GM21723 (cell line): ENCODE data around the gene ADCY1.

Experiments
- ATAC-seq: cut with Tn5 transposase; IDR thresholded peaks from one replicate; pipeline ENCODE4 v1.9.1; 2021; ENCODE audit warnings: mild to moderate bottlenecking, moderate library complexity; ENCODE audit not compliant: unreplicated experiment

Gene ADCY1

DNA sequence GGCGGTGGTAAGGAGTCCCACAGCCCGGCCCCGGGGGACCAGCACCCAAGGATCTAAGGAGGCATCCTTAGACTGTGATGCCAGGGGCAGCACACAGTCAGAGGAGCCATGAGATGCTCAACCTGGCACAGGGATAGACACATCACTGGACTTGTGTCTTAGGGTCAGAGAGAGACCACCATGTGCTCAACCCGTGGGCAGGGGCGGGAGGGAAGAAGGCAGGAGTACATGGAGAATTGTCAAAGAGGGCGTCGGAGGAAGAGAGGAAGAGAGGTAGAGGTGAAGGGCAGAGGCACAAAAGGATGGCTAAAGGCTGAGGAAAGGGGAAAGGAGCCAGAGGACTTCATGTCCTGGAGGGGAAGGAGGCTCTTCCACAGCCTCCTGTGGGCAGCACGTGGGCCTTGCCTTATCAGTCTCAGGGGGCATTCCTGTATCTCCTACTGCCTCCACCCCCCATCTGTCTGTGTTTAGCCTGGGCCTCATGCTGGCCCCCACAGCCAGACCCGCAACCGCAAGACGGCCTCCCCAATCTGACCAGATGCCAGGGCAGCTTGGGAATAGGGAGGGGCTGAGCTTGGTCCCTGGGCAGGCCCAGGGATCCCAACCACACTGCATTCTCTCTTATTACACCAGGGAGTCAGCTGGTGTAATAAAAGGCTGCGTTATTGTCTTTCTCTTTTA is 2.2 kb downstream of the ADCY1 start:
- ATAC-seq = no peak

DNA sequence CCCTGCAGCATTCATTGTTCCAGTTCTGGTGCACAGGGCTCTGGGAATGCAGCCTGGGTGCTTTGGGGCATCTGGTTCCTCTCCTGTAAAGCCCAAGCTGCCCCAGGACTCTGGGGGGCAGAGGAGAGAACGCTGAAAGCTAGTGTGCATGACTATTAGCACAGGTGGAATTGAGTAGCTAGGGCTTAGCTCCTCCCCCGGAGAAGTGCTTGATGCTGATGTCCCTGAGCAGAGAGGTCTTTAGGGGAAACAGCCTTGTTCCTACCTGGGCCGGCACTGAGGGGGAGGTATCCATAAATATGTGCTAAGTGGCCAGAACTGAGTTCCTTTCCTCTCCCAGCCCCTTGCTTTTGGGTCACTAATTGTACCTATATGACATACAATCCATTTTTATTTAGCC is 3.9 kb downstream of the ADCY1 start:
- ATAC-seq = no peak

DNA sequence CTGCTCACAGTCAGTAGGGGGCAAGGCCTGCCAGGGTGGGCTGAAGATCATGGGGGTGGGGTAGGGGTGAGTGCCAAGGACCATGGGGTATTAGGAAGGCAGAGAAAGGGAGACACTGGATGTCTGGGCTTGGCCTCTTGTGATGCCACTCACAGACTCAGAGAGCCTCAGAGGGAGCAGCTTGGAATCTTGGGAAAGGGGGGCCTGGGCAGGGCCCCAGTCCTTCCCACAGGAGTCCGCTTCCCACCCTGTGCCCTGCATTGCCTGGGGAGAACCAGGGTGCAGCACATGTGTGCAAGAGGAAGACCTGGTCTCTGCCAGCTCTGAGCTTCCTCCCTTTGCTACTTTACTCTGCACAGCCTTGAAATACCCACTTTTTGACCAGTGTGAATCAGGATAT is 4.3 kb downstream of the ADCY1 start:
- ATAC-seq = no peak

DNA sequence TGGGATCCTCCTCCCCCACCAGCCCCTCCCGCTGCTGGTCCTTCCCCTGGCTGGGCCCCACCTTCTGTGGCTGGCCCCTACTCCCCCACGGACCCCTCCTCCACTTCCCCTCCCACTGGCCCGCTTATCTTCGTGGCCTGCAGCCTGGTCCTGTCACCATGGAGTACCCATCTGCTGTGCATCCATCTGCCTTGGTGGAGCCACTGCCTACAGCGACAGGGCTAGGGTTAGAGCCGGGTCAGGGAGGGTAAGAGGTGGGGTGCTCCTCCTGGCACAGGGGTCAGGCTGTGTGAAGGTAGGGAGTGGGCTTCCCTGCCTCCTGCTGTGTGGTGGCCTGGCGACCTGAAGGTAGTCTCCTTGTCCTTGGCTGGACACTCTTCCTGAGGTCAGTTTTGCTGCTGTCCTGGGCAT is 5.2 kb downstream of the ADCY1 start:
- ATAC-seq = no peak

DNA sequence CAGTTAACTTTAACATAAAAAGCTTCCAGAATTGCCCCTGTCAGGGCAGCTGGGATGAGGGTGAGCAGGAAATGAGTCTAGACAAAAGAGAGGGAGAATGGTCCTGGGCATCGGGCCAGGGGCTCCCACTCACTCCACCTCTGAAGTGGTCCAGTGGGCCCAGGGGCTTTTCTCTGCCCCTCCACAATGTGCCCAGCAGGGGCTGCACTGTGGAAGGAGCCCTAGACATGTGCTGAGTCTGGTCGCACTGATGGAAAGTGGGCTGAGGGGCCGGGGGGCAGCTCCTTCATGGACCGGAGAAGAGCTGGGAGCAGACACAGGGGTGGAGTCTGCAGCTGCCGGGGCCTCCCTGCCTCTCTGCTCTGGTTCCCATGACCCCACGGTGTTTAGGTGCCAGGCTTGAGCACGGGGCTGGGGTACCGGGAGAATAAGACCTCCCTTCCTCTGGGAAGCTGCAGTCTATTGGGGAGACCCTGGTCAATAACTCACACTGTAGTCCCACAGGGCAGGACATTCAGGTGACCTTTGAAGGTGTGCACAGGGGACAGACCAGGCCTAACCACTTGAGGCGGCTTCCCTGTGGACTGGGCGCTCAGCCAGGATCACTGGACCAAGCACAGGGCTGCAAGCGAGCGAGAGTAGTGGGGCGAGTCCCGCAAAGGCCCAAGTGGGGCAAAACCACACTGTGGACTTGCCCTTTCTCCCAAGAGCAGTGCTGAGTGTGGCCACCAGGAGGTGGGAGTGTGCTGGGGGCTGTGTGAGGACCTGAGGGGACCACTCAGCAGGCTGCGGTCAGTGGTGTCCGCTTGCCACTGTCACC is 6.1 kb downstream of the ADCY1 start:
- ATAC-seq = no peak

DNA sequence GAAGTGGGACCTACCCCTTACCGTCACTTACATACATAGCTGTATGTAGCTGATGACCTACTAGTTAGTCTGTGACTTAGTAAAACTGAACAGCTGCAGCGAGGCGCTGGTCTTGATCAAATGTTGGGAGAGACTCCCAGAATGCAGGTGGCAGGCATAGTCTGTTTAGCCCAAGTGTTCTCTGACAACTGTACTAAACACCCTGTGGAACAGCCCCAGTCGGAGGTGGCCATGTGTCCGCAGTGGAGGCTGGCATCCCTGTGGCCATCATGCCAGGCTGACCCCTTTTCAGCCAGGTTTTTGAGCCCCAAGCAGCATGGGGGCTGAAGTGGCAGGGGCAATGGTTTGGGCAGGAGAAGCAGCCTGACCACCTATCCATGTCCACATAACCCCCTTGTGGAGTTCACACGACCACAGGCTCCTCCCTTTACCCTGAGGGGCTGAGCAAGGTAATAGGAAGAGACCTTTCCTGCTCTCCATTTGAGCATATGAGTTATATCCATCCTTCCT is 7.2 kb downstream of the ADCY1 start:
- no peak for ATAC-seq

DNA sequence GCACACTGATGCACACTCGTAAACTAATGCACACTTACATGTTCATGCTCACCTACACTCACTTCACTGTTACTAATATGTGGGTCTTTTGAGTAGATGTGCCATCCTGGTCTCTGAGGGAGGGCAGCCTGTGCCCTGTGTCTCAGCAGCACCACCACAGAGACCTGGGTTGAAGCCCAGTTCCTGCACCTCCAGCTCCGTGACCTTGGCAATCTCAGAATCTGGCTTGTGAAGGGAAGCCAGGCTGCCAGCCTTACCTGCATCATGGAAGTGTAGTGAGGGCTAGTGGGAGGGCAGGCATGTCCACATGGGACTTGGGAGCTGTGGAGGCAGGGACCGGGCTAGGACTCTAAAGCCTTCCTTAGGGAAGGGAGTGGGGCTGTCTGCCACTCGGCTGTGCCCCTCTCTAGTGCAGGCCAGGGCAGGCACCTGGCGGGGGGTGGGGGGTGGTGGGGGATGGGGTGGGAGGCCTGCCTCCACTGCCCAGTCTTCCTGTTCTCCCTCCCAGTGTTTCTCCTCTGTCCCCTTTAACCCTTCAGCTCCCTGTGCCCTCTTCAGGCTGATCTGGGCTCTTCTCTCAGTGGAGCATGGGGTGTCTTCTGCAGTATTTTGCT is 8.1 kb downstream of the ADCY1 start:
- ATAC-seq = no peak

DNA sequence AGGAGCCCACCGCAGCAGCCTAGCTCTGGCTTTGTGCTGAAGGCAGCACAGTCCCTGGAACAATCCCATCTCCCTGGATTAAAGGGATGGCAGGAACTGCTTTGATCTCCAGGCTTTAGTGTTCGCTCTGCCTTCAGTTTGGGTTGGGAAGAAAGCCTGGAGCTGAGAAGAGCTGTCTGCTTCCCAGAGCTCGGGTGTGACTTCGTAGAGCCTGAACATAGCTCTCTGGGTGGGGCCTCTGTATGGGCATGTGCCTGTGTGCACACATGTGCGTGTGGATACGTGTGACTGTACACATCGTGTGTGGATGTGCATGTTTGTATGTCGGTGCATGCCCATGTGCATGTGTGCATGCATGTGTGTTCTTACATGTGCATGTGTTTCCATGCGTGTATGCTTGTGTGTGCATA is 8.7 kb downstream of the ADCY1 start:
- ATAC-seq = no peak

DNA sequence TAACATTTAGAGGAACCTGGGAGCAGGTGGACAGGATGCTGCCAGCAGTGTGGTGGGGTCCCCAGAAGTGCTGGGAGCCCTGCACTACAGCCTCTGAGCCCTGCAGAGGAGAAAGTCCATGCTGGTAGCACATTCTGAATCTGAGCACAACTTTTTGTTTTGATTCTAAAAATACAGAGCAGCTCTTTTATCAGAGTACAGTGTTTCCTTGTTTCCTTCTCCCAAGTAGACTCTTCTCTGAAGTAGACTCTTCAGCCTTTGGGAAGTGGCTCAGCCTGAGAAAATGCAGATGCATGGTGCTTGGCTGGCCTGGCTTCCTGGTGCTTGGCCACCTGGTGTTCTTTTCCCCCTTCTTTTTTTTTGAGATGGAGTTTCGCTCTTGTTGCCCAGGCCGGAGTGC is 9.1 kb downstream of the ADCY1 start:
- ATAC-seq = no peak

DNA sequence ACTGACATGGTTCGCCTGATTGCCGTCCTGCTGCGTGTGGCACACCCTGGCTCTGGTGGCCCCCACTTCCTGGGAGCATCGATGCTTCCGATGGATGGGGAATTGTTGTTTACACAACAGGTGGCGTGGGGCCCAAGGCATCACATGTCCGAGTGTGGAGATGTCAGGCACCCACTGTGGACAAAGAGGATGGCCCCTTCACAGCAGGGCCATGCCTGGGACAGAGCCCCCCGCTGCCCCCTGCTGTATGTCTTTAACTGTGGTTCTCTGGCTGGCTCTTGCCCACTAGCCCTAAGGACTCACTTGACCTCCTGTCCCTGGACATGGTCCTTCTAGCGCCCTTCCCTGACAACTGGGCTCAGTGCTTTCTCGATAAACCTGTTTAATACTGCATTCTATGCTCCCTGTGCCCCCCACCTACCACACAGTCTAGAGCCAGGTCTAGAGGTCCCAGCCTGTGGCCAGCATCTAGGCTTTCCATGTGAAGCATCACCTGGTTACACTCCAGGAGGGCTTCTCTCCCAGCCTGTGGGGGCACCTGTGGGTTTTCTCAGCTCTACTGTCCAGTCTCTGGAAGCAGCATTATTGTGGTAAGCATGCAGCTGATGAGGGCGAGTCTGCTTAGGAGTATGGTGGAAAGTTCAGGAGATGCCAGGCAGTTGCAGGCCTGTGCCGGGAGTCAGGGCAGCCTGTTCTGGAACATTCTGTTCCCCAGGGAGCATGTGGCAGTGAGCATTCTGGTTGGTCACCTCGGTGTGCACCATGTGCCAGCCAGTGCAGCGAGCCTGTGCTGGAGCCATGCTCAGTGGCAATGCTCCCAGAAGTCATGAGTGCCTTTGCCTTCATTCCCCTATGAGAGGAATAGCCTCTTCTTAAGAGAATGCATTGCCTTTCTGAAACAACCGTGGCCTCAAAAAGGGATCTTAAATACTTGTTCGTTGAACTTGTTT is 10.4 kb downstream of the ADCY1 start:
- no peak for ATAC-seq

DNA sequence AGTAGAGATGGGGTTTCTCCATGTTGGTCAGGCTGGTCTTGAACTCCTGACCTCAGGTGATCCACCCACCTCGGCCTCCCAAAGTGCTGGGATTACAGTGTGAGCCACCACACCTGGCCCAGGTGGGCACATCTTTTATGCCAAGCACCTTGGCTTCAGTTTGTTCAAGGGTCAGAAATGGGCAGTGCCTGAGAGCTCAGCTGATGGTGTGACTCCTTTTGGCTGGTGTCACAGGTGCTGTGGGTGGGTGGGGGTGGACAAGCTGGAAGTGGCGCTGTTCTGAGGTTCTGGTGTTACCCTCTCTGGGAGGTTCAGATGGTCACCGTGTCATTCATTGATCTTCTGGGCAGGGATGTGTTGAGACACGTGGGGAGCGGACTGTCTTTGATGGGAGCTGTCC is 11.5 kb downstream of the ADCY1 start:
- ATAC-seq = no peak

DNA sequence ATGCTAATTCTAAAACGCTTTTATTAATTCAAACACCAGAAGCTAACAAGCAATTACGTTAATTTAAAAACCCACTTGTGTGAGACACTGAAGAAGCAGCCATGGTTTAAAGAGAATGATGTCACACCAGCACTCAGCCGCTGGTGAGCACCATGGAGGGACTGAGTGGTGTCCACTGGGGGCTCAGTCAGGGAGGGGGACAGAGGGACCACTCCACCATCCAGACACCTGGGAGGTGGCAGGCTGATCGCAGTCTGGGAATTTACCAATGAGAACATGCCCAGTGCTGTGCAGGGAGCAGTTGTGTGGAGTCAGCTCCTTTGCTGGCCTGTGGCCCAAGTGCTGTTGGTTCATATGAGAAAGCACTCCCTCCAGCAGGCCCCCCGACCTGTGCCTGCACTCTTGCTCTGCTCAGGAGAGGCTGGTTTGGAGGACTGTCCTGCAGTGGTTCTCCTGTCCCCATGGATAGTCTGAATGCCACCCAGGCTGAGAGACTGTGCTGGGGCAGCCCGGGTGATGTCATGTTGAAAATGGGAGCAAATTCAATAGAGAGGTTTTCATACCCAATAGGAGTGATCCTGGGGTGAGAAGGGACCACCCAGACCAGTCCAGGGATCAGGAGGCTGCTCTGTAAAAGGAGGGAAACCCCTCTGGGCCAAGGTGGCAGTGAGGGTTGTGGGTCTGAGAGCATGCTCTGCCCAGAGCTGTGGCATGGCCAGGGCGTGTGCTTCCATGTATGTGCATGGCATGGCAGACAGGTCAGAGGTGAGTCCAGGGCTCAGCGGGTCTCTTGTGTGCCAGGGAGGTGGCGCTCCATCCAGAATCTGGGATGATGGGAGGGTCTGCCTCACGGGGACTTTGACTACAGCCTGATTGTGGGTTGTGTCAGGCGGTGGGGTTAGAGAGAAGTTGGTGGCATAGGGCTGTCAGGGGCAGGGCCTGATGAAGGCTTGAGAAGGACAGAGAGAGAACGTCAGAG is 12.7 kb downstream of the ADCY1 start:
- no peak for ATAC-seq

DNA sequence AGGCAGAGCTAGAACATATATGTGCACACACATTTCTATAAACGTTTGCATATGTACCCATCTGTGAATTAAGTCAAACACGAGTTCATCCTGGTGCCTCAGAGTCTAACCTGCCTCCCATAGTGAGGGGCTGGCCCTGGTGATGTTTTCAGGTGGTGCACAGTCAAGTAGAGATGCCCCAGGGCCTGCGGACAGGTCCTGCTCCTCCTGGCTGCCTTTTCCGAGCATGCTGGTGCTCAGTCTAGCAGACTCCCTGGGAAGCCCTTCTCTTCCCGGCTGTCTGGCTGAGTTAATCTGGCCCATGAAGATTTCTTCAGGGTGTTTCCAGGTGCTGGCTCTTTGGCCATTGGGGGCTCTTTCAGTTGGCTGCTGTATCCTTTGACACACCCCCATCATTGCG is 14.3 kb downstream of the ADCY1 start:
- ATAC-seq = no peak

DNA sequence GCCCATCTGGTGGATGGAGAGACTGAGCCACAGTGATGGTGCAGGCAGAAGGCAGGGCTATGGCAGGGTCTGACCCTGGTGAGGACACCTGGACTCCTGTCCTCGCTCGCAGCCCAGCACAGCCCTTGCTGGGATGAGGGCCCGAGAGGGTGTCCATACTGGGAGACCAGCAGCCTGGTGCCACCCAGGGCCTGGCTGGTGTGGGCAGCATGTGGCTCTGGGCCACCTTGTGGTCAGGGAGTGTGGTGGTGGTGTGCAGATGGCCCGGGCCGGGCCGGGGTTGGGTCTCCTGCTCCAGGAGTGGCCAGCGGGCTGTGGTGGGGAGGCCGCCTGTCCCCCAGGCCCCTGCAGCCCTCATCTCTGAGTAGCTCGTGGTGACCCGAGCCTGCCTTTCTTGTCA is 14.9 kb downstream of the ADCY1 start:
- ATAC-seq = no peak

DNA sequence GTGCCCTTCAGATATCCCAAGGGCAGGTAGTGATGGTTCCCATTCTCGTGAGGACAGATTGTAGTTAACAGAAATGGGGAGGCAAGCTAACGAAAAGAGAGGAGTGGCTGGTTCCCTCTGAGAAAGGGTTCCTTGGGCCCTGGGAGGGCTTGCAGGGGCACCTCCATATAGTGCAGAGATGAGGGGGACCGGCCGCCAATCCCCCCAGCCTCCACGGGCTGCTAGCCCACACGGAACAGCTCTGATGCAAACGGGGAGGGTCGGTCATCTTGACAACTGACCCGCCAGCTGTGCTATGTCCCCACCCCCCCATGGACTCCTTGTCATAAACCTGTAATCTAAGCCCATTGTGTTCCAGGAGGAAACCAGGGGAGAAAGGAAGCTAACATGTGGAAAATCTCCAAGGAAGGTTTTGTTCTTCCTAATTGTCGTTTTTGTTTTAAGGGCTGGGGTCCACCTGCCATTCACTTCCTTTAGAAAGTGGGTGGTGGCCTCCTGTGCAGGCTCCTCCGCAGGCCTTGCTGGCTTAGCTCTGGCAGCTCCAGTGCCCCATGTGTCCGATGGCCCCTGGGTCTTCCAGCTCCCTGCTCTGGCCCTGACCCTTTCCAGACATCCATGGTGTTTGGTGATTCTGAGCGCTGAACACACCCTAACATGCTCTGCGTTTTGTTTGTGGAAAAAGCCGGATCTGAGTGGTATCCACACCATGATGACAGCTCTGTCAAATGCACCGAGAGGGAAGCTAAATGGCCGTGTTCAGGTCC is 15.9 kb downstream of the ADCY1 start:
- no peak for ATAC-seq

DNA sequence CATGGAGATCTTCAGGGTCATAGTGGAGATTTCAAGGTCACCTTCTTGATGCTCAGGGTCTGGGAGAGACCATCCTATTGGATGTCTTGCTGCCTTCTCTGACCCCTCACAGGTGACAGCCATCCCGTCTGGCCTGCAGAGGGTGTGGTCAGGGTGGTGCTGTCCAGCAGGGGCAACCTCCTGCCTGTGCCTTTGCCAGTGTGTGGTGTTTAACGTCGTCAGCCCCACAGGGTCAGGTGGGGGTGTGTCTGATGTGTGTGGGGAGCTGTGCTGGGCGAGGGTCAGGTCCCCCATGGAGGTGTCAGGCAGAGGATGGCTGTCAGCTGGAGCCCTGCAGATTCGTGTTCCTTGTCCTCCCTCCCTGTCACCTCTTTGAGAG is 16.5 kb downstream of the ADCY1 start:
- ATAC-seq = no peak

DNA sequence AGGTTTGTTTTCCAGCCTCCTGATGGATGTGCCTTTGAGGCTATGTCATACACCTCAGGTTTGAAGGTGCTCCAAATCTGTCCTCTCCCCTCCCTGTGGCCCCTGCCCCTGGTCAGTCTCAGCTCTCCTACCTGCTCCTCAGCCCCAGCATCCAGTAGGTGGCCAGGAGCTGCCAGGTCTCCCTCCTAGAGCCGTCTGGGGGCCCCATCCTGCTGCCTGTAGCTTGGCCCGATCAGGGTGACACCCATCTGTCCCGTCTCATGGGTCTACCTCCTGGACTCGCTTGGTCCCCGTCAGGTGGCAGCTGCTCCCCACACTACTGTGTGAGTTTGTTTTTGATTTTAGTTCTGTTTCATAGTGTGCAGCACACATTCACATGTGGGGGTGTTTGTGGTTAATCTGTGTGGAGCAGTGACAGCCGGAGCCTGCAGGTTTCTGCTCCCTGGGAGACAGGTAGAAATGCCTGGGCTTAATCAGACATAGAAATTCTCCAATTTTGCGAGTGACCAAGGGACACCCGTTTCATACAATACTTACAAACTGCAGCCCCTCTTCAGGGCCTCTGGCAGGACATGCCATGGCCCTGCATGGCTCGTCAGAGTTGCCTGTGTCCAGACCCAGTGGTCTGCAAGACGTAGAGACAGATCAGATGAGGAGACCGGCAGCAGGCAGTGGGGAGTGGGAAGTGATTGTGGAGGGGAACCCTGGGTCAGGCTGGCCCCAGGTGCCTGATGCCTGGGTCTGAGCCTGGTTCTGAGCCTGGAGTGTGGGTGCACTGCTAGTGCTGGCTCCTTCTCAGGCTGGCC is 17.1 kb downstream of the ADCY1 start:
- no peak for ATAC-seq
